ENCODE data around the gene IPP. TPM values are rescaled to one million over a fixed set of nuclear protein-coding genes. Genes with fewer than 3 reads are reported as not detected.

The IPP gene
- total RNA-seq, 4 donors from 2014 or later: 6.7 to 16.3 (median 8.0) TPM

DNA sequence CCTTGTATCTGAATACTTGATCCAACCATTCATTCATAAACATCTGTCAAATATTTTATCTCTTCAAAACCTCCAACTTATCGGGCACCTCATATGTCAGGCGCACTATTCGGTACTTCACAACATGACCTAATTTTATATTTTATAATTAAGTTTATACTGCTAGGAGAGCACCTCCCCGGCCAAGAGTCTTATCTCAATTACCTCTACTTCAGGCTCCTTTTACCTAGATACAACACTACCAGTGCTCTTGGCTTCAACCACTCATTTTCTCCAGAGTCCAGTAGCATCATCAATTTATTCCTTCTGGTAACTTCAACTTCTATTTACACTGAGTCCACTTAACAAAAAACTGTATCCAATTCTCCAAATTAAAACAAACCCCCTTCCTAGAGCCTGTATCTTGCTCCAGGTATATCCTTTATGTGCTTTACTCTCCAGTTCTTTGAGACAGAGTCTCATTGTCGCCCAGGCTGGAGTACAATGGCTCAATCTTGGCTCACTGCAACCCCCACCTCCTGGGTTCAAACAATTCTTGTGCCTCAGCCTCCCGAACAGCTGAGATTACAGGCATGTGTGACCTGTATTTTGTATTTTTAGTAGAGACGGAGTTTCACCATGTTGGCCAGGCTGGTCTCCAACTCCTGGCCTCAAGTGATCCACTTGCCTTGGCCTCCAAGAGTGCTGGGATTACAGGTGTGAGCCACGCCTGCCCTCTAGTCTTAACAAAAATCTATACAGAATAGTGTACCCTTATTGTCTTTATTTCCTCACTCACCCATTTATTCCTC, 82.9 kb downstream of the IPP start:
- 70 to 71% methylated on average over 5 to 8 of the region's 8 CpGs for WGBS, 2 donors (ENCODE audit: low coverage in 1 of 2)
- ATAC-seq: no peak
- Histone ChIP-seq H3K27me3 (no peaks in the 10 kb centered on the region), H3K4me3 (no peak overlapping the region), H3K27ac (no peak overlapping the region), H3K4me1 (peaks cover 2 to 66% (median 5%) of the 10 kb centered on the region in 3 donors), H3K36me3 (no peaks in the 10 kb centered on the region), H3K9me3 (no peaks in the 10 kb centered on the region)
- TF ChIP-seq EP300 (IDR thresholded peaks at IDR 0.05): no peak

DNA sequence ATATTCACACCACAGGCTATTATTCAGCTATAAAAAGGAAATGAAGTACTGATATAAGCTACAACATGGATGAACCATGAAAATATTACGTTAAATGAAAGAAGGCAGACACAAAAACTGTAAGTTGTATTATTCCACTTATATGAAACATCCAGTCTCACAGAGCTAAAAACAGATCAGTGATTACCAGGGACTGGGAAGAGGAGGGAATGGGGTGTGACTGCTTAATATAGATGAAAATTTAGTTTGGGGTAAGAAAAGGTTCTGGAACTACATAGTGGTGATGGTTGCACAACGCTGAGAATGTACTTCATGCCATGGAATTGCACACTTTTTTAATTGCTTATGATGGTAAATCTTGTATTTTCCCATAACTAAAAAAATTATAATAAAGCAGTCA, 83.6 kb downstream of the IPP start:
- no peak overlapping the region for H3K27ac ChIP-seq
- no peaks in the 10 kb centered on the region for H3K27me3 ChIP-seq
- ATAC-seq: no peak
- WGBS, 2 donors (ENCODE audit: low coverage in 1 of 2): 83 to 88% methylated on average over 2 of the region's 2 CpGs
- no peaks in the 10 kb centered on the region for H3K36me3 ChIP-seq
- H3K4me3 ChIP-seq: no peak overlapping the region
- no peaks in the 10 kb centered on the region for H3K9me3 ChIP-seq
- H3K4me1 ChIP-seq: peaks cover 2 to 65% (median 5%) of the 10 kb centered on the region in 3 donors
- TF ChIP-seq POLR2AphosphoS5 (IDR thresholded peaks at IDR 0.05) (no peak), EP300 (IDR thresholded peaks at IDR 0.05) (no peak), POLR2A (IDR thresholded peaks at IDR 0.05) (no peak)
- TF ChIP-seq, protein P1, sequence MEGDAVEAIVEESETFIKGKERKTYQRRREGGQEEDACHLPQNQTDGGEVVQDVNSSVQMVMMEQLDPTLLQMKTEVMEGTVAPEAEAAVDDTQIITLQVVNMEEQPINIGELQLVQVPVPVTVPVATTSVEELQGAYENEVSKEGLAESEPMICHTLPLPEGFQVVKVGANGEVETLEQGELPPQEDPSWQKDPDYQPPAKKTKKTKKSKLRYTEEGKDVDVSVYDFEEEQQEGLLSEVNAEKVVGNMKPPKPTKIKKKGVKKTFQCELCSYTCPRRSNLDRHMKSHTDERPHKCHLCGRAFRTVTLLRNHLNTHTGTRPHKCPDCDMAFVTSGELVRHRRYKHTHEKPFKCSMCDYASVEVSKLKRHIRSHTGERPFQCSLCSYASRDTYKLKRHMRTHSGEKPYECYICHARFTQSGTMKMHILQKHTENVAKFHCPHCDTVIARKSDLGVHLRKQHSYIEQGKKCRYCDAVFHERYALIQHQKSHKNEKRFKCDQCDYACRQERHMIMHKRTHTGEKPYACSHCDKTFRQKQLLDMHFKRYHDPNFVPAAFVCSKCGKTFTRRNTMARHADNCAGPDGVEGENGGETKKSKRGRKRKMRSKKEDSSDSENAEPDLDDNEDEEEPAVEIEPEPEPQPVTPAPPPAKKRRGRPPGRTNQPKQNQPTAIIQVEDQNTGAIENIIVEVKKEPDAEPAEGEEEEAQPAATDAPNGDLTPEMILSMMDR (IDR thresholded peaks at IDR 0.05): no peak

DNA sequence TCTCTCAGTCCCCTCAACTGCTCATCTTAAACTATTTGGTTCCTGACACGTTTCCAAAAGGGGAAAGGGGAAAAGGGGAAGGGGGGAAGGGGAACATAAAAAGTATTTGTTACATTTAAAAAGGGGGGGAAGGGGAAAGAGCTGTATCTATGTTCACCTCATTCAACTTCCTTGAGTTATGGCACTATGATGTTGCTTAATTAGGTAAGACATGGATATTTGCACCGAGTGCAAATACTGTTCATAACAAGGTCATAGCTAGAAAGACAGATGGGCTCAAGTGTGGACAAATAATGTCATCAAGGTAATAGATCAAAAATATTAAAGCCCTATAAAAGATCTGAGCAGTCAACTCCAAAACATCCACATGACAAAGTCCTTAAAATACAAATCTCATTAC, 90.1 kb downstream of the IPP start:
- WGBS, 2 donors (ENCODE audit: low coverage in 1 of 2): 7 to 38% methylated on average over 2 of the region's 2 CpGs
- Histone ChIP-seq H3K36me3 (peaks cover 0 to 49% of the 10 kb centered on the region in 2 donors), H3K27me3 (no peaks in the 10 kb centered on the region)

DNA sequence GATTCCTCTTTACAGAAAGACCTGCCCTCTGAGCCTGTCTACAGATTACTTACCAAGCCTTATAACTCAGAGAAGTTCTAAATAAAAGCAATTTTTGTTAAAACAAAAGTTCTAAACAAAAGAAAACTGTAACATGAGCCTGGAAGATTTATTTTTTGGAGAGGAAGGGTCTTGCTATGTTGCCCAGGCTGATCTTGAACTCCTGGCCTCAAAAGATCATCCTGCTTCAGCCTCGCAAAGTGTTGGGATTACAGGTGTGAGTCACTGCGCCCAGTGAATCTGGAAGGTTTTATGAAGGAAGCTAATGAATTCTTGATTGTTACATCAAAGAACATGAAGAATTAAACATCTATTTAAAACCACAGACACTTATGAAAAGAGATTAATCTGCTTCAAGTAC, 91.2 kb downstream of the IPP start:
- no peaks in the 10 kb centered on the region for H3K9me3 ChIP-seq
- TF ChIP-seq POLR2A (IDR thresholded peaks at IDR 0.05) (no peak), POLR2AphosphoS5 (IDR thresholded peaks at IDR 0.05) (no peak), EP300 (IDR thresholded peaks at IDR 0.05) (no peak)
- TF ChIP-seq, protein P1 (IDR thresholded peaks at IDR 0.05): no peak
- H3K27me3 ChIP-seq: no peaks in the 10 kb centered on the region
- ATAC-seq: no peak
- H3K36me3 ChIP-seq: peaks cover 2 to 60% of the 10 kb centered on the region in 2 donors
- no peak overlapping the region for H3K4me3 ChIP-seq
- 100% methylated on average over 2 of the region's 2 CpGs for WGBS, 2 donors (ENCODE audit: low coverage in 1 of 2)
- H3K4me1 ChIP-seq: peaks cover 0 to 25% (median 0%) of the 10 kb centered on the region in 3 donors
- no peak overlapping the region for H3K27ac ChIP-seq

More for the DNA sequence above, 90.1 kb downstream of the IPP start:
- Histone ChIP-seq H3K27ac (no peak overlapping the region), H3K4me1 (peaks cover 0 to 25% (median 0%) of the 10 kb centered on the region in 3 donors), H3K4me3 (no peak overlapping the region), H3K9me3 (no peaks in the 10 kb centered on the region)
- no peak for TF ChIP-seq POLR2A (IDR thresholded peaks at IDR 0.05)
- TF ChIP-seq, protein P1 (IDR thresholded peaks at IDR 0.05): no peak
- TF ChIP-seq POLR2AphosphoS5 (IDR thresholded peaks at IDR 0.05): no peak
- no peak for TF ChIP-seq EP300 (IDR thresholded peaks at IDR 0.05)
- ATAC-seq: no peak

DNA sequence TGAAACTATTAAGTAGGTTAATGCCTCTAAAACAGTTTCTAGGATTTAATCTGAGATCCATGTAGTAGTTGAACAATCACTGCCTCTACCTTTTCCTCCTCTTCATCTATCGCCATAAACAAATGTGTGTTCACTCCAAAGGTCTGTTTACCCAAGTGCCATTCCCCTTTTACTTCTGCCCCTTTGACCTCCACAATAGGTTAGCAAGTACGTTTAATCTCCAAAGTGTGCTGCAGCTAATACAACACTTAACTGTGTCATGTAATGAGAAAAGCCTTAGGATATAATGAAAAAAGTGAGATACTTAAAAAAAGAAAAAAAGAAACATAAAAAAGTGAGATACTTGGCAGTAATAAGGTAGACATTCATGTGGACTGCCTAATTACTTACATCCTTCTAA, 92.3 kb downstream of the IPP start:
- no peak for ATAC-seq
- H3K9me3 ChIP-seq: no peaks in the 10 kb centered on the region
- H3K27ac ChIP-seq: no peak overlapping the region
- peaks cover 0 to 25% (median 0%) of the 10 kb centered on the region in 3 donors for H3K4me1 ChIP-seq
- no peaks in the 10 kb centered on the region for H3K27me3 ChIP-seq
- no peak overlapping the region for H3K4me3 ChIP-seq
- H3K36me3 ChIP-seq: peaks cover 2 to 71% of the 10 kb centered on the region in 2 donors
- TF ChIP-seq POLR2A (IDR thresholded peaks at IDR 0.05) (no peak), EP300 (IDR thresholded peaks at IDR 0.05) (no peak)
- WGBS, 2 donors (ENCODE audit: low coverage in 1 of 2): 57 to 100% methylated on average over 1 to 2 of the region's 2 CpGs

Data from gastroesophageal sphincter (tissue), 4 donors.